DND-41 (cell line): ENCODE data around the gene SOX12.
A peak's percentile ranks its signal among the peaks of the same experiment; 100 is the strongest.

Source experiments
- ATAC-seq: fragments of 200-7000 bp; cut with Tn5 transposase; 3 replicates; pipeline ENCODE4 v1.9.1; 2021; ENCODE audit warnings: low read depth; ENCODE audit not compliant: insufficient read depth
- DNase-seq: peaks from one replicate; pipeline ENCODE4 v3.0.0-alpha.2; 2020
- H2AFZ ChIP-seq: 2 replicates; pipeline ENCODE4 v1.6.0; 2012; ENCODE audit warnings: low read depth, low read length
- H3K27ac ChIP-seq: 2 replicates; pipeline ENCODE4 v1.5.1; 2012; ENCODE audit warnings: low read length, inconsistent platforms
- H3K27me3 ChIP-seq: fragments of 200-600 bp; sonication (generic); 2 replicates; pipeline ENCODE4 v1.6.0; 2012; ENCODE audit warnings: low read length, mild to moderate bottlenecking, inconsistent platforms; ENCODE audit not compliant: insufficient read depth, poor library complexity
- H3K36me3 ChIP-seq: 2 replicates; pipeline ENCODE4 v1.5.1; 2012; ENCODE audit warnings: low read length, inconsistent platforms; ENCODE audit not compliant: insufficient read depth
- H3K4me1 ChIP-seq: 2 replicates; pipeline ENCODE4 v1.5.1; 2012; ENCODE audit warnings: mild to moderate bottlenecking, low read length; ENCODE audit not compliant: insufficient read depth
- H3K4me2 ChIP-seq: 2 replicates; pipeline ENCODE4 v1.6.0; 2012; ENCODE audit warnings: mild to moderate bottlenecking, moderate library complexity, low read length, inconsistent platforms; ENCODE audit not compliant: insufficient read depth
- H3K4me3 ChIP-seq, 2 experiments: fragments of 200-600 bp in 1 of 2; shearing (Covaris generic) in 1 of 2; 2 replicates each; pipeline ENCODE4 v1.5.1; 2012 to 2016; ENCODE audit warnings: inconsistent platforms in 2 of 2, low read length in 2 of 2, mild to moderate bottlenecking in 2 of 2, low read depth in 1 of 2, moderate library complexity in 1 of 2
- H3K79me2 ChIP-seq: 2 replicates; pipeline ENCODE4 v1.6.0; 2012; ENCODE audit warnings: low read length, inconsistent platforms; ENCODE audit not compliant: insufficient read depth
- H3K9ac ChIP-seq: 2 replicates; pipeline ENCODE4 v1.6.0; 2012; ENCODE audit warnings: low read depth, mild to moderate bottlenecking, inconsistent platforms, low read length, moderate library complexity
- H3K9me3 ChIP-seq: 2 replicates; pipeline ENCODE4 v1.5.1; 2012; ENCODE audit warnings: low read length, moderate library complexity, mild to moderate bottlenecking, inconsistent platforms; ENCODE audit not compliant: insufficient read depth, severe bottlenecking
- H4K20me1 ChIP-seq: 2 replicates; pipeline ENCODE4 v1.6.0; 2012; ENCODE audit warnings: low read length; ENCODE audit not compliant: insufficient read depth
- EZH2 ChIP-seq: IDR thresholded peaks from 3 replicates; pipeline ENCODE4 v1.6.1; 2012; ENCODE audit warnings: borderline replicate concordance, low read depth, mild to moderate bottlenecking, moderate library complexity, low read length, inconsistent platforms; ENCODE audit not compliant: severe bottlenecking
- TF ChIP-seq, protein P1 (sequence below): IDR thresholded peaks from 2 replicates; pipeline ENCODE4 v1.5.1; 2012; ENCODE audit warnings: borderline replicate concordance, low read length, moderate library complexity, mild to moderate bottlenecking; ENCODE audit not compliant: poor library complexity, severe bottlenecking; ENCODE audit errors: extremely low read depth

Gene SOX12

GRCh38 chr20:298776-299391, 26.5 kb upstream of the SOX12 start:
- peak overlapping the region; percentile 95 for H3K4me2 ChIP-seq
- H3K4me1 ChIP-seq: peaks cover 37% of the 10 kb centered on the region
- peak overlapping the region; percentile 95 for H3K9ac ChIP-seq
- ATAC-seq (no peak), DNase-seq (no peak)
- peaks cover 33% of the 10 kb centered on the region for H3K36me3 ChIP-seq
- H3K27ac ChIP-seq: peak overlapping the region; percentile 81
- H4K20me1 ChIP-seq: peaks cover 38% of the 10 kb centered on the region
- no peaks in the 10 kb centered on the region for H3K27me3 ChIP-seq
- peaks cover 43% of the 10 kb centered on the region for H3K79me2 ChIP-seq
- no peak overlapping the region for H2AFZ ChIP-seq
- H3K9me3 ChIP-seq: no peaks in the 10 kb centered on the region
- H3K4me3 ChIP-seq: peak overlapping the region; percentile 53 to 69
- no peak for TF ChIP-seq EZH2
- TF ChIP-seq, protein P1, sequence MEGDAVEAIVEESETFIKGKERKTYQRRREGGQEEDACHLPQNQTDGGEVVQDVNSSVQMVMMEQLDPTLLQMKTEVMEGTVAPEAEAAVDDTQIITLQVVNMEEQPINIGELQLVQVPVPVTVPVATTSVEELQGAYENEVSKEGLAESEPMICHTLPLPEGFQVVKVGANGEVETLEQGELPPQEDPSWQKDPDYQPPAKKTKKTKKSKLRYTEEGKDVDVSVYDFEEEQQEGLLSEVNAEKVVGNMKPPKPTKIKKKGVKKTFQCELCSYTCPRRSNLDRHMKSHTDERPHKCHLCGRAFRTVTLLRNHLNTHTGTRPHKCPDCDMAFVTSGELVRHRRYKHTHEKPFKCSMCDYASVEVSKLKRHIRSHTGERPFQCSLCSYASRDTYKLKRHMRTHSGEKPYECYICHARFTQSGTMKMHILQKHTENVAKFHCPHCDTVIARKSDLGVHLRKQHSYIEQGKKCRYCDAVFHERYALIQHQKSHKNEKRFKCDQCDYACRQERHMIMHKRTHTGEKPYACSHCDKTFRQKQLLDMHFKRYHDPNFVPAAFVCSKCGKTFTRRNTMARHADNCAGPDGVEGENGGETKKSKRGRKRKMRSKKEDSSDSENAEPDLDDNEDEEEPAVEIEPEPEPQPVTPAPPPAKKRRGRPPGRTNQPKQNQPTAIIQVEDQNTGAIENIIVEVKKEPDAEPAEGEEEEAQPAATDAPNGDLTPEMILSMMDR: no peak

- H3K9ac ChIP-seq: peak overlapping the region; percentile 95; the same call in 1 of the 2 replicates
- no peak for DNase-seq
Observed at GRCh38 chr20:300345-300990, 24.9 kb upstream of the SOX12 start.

GRCh38 chr20:301886-302848, 23.2 kb upstream of the SOX12 start:
- Histone ChIP-seq H2AFZ (no peak overlapping the region), H3K9me3 (no peaks in the 10 kb centered on the region), H3K79me2 (peaks cover 36% of the 10 kb centered on the region), H3K36me3 (peaks cover 33% of the 10 kb centered on the region), H3K27ac (no peak overlapping the region), H3K4me1 (peaks cover 29% of the 10 kb centered on the region), H3K4me3 (no peak overlapping the region), H3K9ac (no peak overlapping the region), H3K27me3 (no peaks in the 10 kb centered on the region), H4K20me1 (peaks cover 38% of the 10 kb centered on the region), H3K4me2 (no peak overlapping the region)
- ATAC-seq (no peak), DNase-seq (no peak)
- TF ChIP-seq EZH2: no peak
- TF ChIP-seq, protein P1: no peak

More at GRCh38 chr20:300345-300990, 24.9 kb upstream of the SOX12 start:
- Histone ChIP-seq H3K4me1 (peaks cover 37% of the 10 kb centered on the region), H3K27ac (no peak overlapping the region), H4K20me1 (peaks cover 38% of the 10 kb centered on the region), H3K79me2 (peaks cover 43% of the 10 kb centered on the region), H3K36me3 (peaks cover 33% of the 10 kb centered on the region), H3K4me3 (peak overlapping the region in 1 of 2 experiments; percentile 69; a peak in 1 of 4 replicates), H3K9me3 (no peaks in the 10 kb centered on the region), H2AFZ (no peak overlapping the region), H3K4me2 (peak overlapping the region; percentile 95), H3K27me3 (no peaks in the 10 kb centered on the region)
- no peak for ATAC-seq
- TF ChIP-seq, protein P1: no peak
- no peak for TF ChIP-seq EZH2
